Panc1 (cell line): Measurements from ENCODE around the gene CENPB. TPM values are rescaled to one million over a fixed set of nuclear protein-coding genes. Genes with fewer than 3 reads are reported as not detected.
A peak's percentile ranks its signal among the peaks of the same experiment; 100 is the strongest.

Source experiments
- ATAC-seq: fragments of 200-7000 bp; cut with Tn5 transposase; 2 replicates; pipeline ENCODE4 v1.9.1; 2020; ENCODE audit warnings: mild to moderate bottlenecking, moderate library complexity
- BruUV-seq: library from RNA; stranded (reverse); fragments of 400-500 nt; replicated peaks from 2 replicates; lab custom pipeline; 2021; lab: Mats Ljungman, UMichigan
- CTCF ChIA-PET: fragments of 300-600 bp; sonication (Branson Sonifier 250); formaldehyde crosslinking; loops from one replicate; lab custom pipeline; 2022; ENCODE audit warnings: antibody characterized with exemption; lab: Charles Lee
- POLR2A ChIA-PET: fragments of 300-600 bp; sonication (Branson Sonifier 250); formaldehyde crosslinking; loops from one replicate; lab custom pipeline; 2022; ENCODE audit warnings: antibody characterized with exemption; lab: Charles Lee
- DNase-seq: peaks from one replicate; pipeline ENCODE4 v3.0.0-alpha.2; 2010; ENCODE audit warnings: low read depth, low spot score
- H3K27ac ChIP-seq: 2 replicates; pipeline ENCODE4 v1.5.1; 2011; ENCODE audit warnings: mild to moderate bottlenecking, low read length, inconsistent platforms
- H3K27me3 ChIP-seq: fragments of 200-500 bp; sonication (Bioruptor generic); 2 replicates; pipeline ENCODE4 v1.6.0; 2014; ENCODE audit warnings: low read length, inconsistent platforms; ENCODE audit not compliant: control insufficient read depth, insufficient read depth
- H3K36me3 ChIP-seq: fragments of 200-500 bp; sonication (Bioruptor generic); 2 replicates; pipeline ENCODE4 v1.5.1; 2014; ENCODE audit warnings: inconsistent platforms, mild to moderate bottlenecking, low read length, moderate library complexity; ENCODE audit not compliant: control insufficient read depth, insufficient read depth
- H3K4me1 ChIP-seq: 2 replicates; pipeline ENCODE4 v1.5.1; 2011; ENCODE audit warnings: inconsistent platforms, mild to moderate bottlenecking, low read length, moderate library complexity; ENCODE audit not compliant: control insufficient read depth, insufficient read depth
- H3K4me3 ChIP-seq, 2 experiments: 2 replicates each; pipeline ENCODE4 v1.5.1; 2011 to 2012; ENCODE audit warnings: low read depth in 2 of 2, low read length in 2 of 2, mild to moderate bottlenecking in 2 of 2, inconsistent platforms in 1 of 2, moderate library complexity in 1 of 2
- H3K9me3 ChIP-seq: fragments of 200-500 bp; sonication (Bioruptor generic); 2 replicates; pipeline ENCODE4 v1.5.1; 2014; ENCODE audit warnings: low read depth, mild to moderate bottlenecking, inconsistent platforms, low read length, moderate library complexity; ENCODE audit not compliant: control insufficient read depth, insufficient read depth
- CTCF ChIP-seq: fragments of 450-650 bp; IDR thresholded peaks from 2 replicates; pipeline ENCODE4 v1.5.1; 2017; ENCODE audit warnings: mild to moderate bottlenecking
- POLR2AphosphoS5 ChIP-seq: IDR thresholded peaks from 2 replicates; pipeline ENCODE4 v1.6.1; 2012; ENCODE audit warnings: mild to moderate bottlenecking, low read depth, low read length, moderate library complexity
- REST ChIP-seq, 2 experiments: IDR thresholded peaks; 2 replicates each; pipeline ENCODE4 v1.6.1; 2011 to 2012; ENCODE audit warnings: low read depth in 2 of 2, control low read depth in 1 of 2, low read length in 1 of 2, mild to moderate bottlenecking in 1 of 2, moderate library complexity in 1 of 2; ENCODE audit not compliant: insufficient read depth in 1 of 2
- SIN3A ChIP-seq: IDR thresholded peaks from 2 replicates; pipeline ENCODE4 v1.6.1; 2012; ENCODE audit warnings: low read depth, mild to moderate bottlenecking, low read length, moderate library complexity, borderline replicate concordance; ENCODE audit not compliant: insufficient read depth
- TCF7L2 ChIP-seq: IDR thresholded peaks from 2 replicates; pipeline ENCODE4 v1.6.1; 2011; ENCODE audit warnings: mild to moderate bottlenecking, low read depth, low read length, inconsistent platforms
- in situ Hi-C: cut with HindIII; loops from 2 replicates; pipeline ENCODE4 v1.10.0; 2016; ENCODE audit warnings: low sequenced_read_pairs, low pct_unique_long_range_greater_than_20kb
- intact Hi-C: fragments of 100-400 bp; cut with micrococcal nuclease; formaldehyde crosslinking; loops from one replicate; pipeline ENCODE4 v1.10.0; 2022; ENCODE audit not compliant: unreplicated experiment
- total RNA-seq: library from RNA; stranded (reverse); gene quantifications from one replicate; pipeline ENCODE4 v1.2.1, GENCODE V29; 2021; ENCODE audit not compliant: unreplicated experiment

The CENPB gene
- total RNA-seq, 1 experiment from 2014 or later = 154 TPM

GRCh38 chr20:3797592-3798372 is 11.2 kb upstream of the CENPB start:
- Histone ChIP-seq H3K4me1 (peaks cover 16% of the 10 kb centered on the region), H3K4me3 (peak overlapping the region; percentile 90 to 97), H3K9me3 (no peaks in the 10 kb centered on the region), H3K27me3 (no peaks in the 10 kb centered on the region), H3K36me3 (peaks cover 10% of the 10 kb centered on the region), H3K27ac (peak overlapping the region; percentile 97)
- no TSS peak for BruUV-seq
- ChIA-PET POLR2A (no interaction called here), CTCF (no interaction called here)
- no peak for ATAC-seq
- intact Hi-C loops (no loop called here), in situ Hi-C loops (no loop called here)
- TF ChIP-seq REST (IDR thresholded peaks at IDR 0.05; ENCODE audit: insufficient read depth in 1 of 2, low read depth in 2 of 2, low read length in 1 of 2) = no peak
- TF ChIP-seq CTCF = no peak
- TF ChIP-seq TCF7L2 = no peak
- 0 out of 2 replicates have a peak, but pooled peaks have one; percentile 21 for TF ChIP-seq SIN3A
- TF ChIP-seq POLR2AphosphoS5 = no peak
- no peak for DNase-seq

- no peak for TF ChIP-seq REST (IDR thresholded peaks at IDR 0.05; ENCODE audit: insufficient read depth in 1 of 2, low read depth in 2 of 2, low read length in 1 of 2)
- H3K4me3 ChIP-seq = peak overlapping the region; percentile 90 to 97
- H3K27me3 ChIP-seq = no peaks in the 10 kb centered on the region
- H3K9me3 ChIP-seq = no peaks in the 10 kb centered on the region
- no TSS peak for BruUV-seq
- no peak for ATAC-seq
- intact Hi-C loops = no loop called here
- H3K27ac ChIP-seq = peak overlapping the region; percentile 97
- ChIA-PET POLR2A (no interaction called here), CTCF (no interaction called here)
- in situ Hi-C loops = no loop called here
- DNase-seq = no peak
- H3K36me3 ChIP-seq = peaks cover 10% of the 10 kb centered on the region
- H3K4me1 ChIP-seq = peaks cover 16% of the 10 kb centered on the region
Measured at GRCh38 chr20:3797226-3797545, 10.6 kb upstream of the CENPB start.
